Activated CD8-positive, alpha-beta T cell treated with anti-CD3 and anti-CD28 coated beads for 36 hours (primary cell): Measurements from ENCODE around the gene KIF2A. TPM values are rescaled to one million over a fixed set of nuclear protein-coding genes. Genes with fewer than 3 reads are reported as not detected.
A peak's percentile ranks its signal among the peaks of the same experiment; 100 is the strongest.

Experiments
- ATAC-seq: fragments of 200-7000 bp; cut with Tn5 transposase; one replicate; pipeline ENCODE4 v1.10.0; 2021; ENCODE audit warnings: mild to moderate bottlenecking, moderate library complexity
- CTCF ChIA-PET: fragments of 350-600 bp; sonication (Branson Sonifier 250); formaldehyde crosslinking; loops from one replicate; lab custom pipeline; 2021; ENCODE audit warnings: antibody characterized with exemption; lab: Charles Lee
- POLR2A ChIA-PET: fragments of 350-600 bp; sonication (Branson Sonifier 250); formaldehyde crosslinking; loops from one replicate; lab custom pipeline; 2021; ENCODE audit warnings: antibody characterized with exemption; lab: Charles Lee
- DNase-seq: peaks from one replicate; pipeline ENCODE4 v3.0.0-alpha.2; 2020
- H3K27ac Mint-ChIP-seq: one replicate; pipeline ENCODE4 v1.8.0; 2021; ENCODE audit warnings: mild to moderate bottlenecking, mixed read lengths
- H3K27me3 Mint-ChIP-seq: one replicate; pipeline ENCODE4 v1.8.0; 2021; ENCODE audit warnings: mixed read lengths
- H3K36me3 Mint-ChIP-seq: one replicate; pipeline ENCODE4 v1.8.0; 2021; ENCODE audit warnings: low read depth, mixed read lengths
- H3K4me1 Mint-ChIP-seq: one replicate; pipeline ENCODE4 v1.8.0; 2021; ENCODE audit warnings: low read depth, mixed read lengths
- H3K4me3 Mint-ChIP-seq: one replicate; pipeline ENCODE4 v1.8.0; 2021; ENCODE audit warnings: mild to moderate bottlenecking, moderate library complexity, mixed read lengths
- H3K9me3 Mint-ChIP-seq: one replicate; pipeline ENCODE4 v1.8.0; 2021; ENCODE audit warnings: mixed read lengths
- CTCF ChIP-seq: fragments of 200-600 bp; IDR thresholded peaks from one replicate; pipeline ENCODE4 v1.8.0; 2022; ENCODE audit warnings: antibody characterized with exemption, mild to moderate bottlenecking
- intact Hi-C: fragments of 100-400 bp; cut with micrococcal nuclease; formaldehyde crosslinking; loops from one replicate; pipeline ENCODE4 v1.10.0; 2022
- total RNA-seq, 2 experiments: library from RNA; stranded (reverse); gene quantifications; one replicate each; pipeline ENCODE4 v1.2.3, GENCODE V29; 2021

The KIF2A gene
- total RNA-seq, 2 experiments from 2014 or later = 251 to 257 TPM

- CTCF ChIA-PET = interaction anchor here (1.2 to 2.5 kb wide), 2 partner anchors 103 kb away, joined by 6 to 14 read pairs; no protein-coding TSS in a partner anchor
- Mint-ChIP-seq H3K9me3 (no peaks in the 10 kb centered on the region), H3K36me3 (peaks cover 49% of the 10 kb centered on the region), H3K4me1 (peaks cover 70% of the 10 kb centered on the region), H3K27me3 (no peaks in the 10 kb centered on the region), H3K4me3 (no peak overlapping the region), H3K27ac (peak overlapping the region; percentile 36)
- no peak for ATAC-seq
- no peak for DNase-seq
- POLR2A ChIA-PET = interaction anchor here (0.5 to 4.5 kb wide), 7 partner anchors 10 to 61 kb away, joined by 3 to 28 read pairs (median 3); no protein-coding TSS in a partner anchor
- TF ChIP-seq CTCF = no peak
- intact Hi-C loops = no loop called here
These were observed 21.4 kb downstream of the KIF2A start for GRCh38 chr5:62327138-62328053.

- Mint-ChIP-seq H3K4me3 (no peak overlapping the region), H3K9me3 (no peaks in the 10 kb centered on the region), H3K27me3 (no peaks in the 10 kb centered on the region), H3K4me1 (peaks cover 78% of the 10 kb centered on the region), H3K27ac (peak overlapping the region; percentile 31), H3K36me3 (peaks cover 56% of the 10 kb centered on the region)
- DNase-seq = no peak
- intact Hi-C loops = no loop called here
- POLR2A ChIA-PET = interaction anchor here (0.7 to 4.5 kb wide), 10 partner anchors 12 to 75 kb away, joined by 3 to 28 read pairs (median 4); partner anchors contain the start of gene DIMT1
- no peak for TF ChIP-seq CTCF
- CTCF ChIA-PET = interaction anchor here (0.9 to 2.5 kb wide), 7 partner anchors 9 to 104 kb away, joined by 3 to 14 read pairs (median 4); no protein-coding TSS in a partner anchor
- ATAC-seq = no peak
These were observed 22.9 kb downstream of the KIF2A start for GRCh38 chr5:62328772-62329491.

GRCh38 chr5:62330302-62330701, 24.3 kb downstream of the KIF2A start:
- TF ChIP-seq CTCF = no peak
- H3K27ac Mint-ChIP-seq = peak overlapping the region; percentile 68

GRCh38 chr5:62331921-62332320, 25.9 kb downstream of the KIF2A start:
- Mint-ChIP-seq H3K36me3 (peaks cover 43% of the 10 kb centered on the region), H3K4me1 (peaks cover 71% of the 10 kb centered on the region), H3K9me3 (no peaks in the 10 kb centered on the region), H3K4me3 (no peak overlapping the region), H3K27me3 (no peaks in the 10 kb centered on the region), H3K27ac (peak overlapping the region; percentile 25)
- no peak for TF ChIP-seq CTCF
- POLR2A ChIA-PET = interaction anchor here (0.9 to 1.8 kb wide), 2 partner anchors 18 to 24 kb away, joined by 3 to 5 read pairs; no protein-coding TSS in a partner anchor
- intact Hi-C loops = no loop called here
- CTCF ChIA-PET = interaction anchor here (0.9 to 1.3 kb wide), 3 partner anchors 12 to 24 kb away, joined by 3 read pairs; no protein-coding TSS in a partner anchor
- no peak for ATAC-seq
- DNase-seq = no peak

More at GRCh38 chr5:62330302-62330701, 24.3 kb downstream of the KIF2A start:
- Mint-ChIP-seq H3K4me1 (peaks cover 77% of the 10 kb centered on the region), H3K27me3 (no peaks in the 10 kb centered on the region), H3K4me3 (no peak overlapping the region), H3K36me3 (peaks cover 53% of the 10 kb centered on the region), H3K9me3 (no peaks in the 10 kb centered on the region)
- CTCF ChIA-PET = interaction anchor here (0.9 to 2.5 kb wide), 3 partner anchors 10 to 106 kb away, joined by 3 to 14 read pairs (median 4); no protein-coding TSS in a partner anchor
- intact Hi-C loops = no loop called here
- ATAC-seq = no peak
- DNase-seq = no peak
- POLR2A ChIA-PET = interaction anchor here (0.9 to 4.5 kb wide), 3 partner anchors 13 to 73 kb away, joined by 3 to 28 read pairs (median 5); no protein-coding TSS in a partner anchor
